ENCODE data around the gene MRPS12.
A peak's percentile ranks its signal among the peaks of the same experiment; 100 is the strongest.
"Not testable (repeated sequence)": the region's sequence is repeated elsewhere in the genome, so short reads cannot be mapped to it uniquely, and the experiment has no call there.

MRPS12 gene

GRCh38 chr19:38912600-38913514 lies 17.9 kb upstream of the MRPS12 start:
- peak; percentile 13 for DNase-seq

DNA sequence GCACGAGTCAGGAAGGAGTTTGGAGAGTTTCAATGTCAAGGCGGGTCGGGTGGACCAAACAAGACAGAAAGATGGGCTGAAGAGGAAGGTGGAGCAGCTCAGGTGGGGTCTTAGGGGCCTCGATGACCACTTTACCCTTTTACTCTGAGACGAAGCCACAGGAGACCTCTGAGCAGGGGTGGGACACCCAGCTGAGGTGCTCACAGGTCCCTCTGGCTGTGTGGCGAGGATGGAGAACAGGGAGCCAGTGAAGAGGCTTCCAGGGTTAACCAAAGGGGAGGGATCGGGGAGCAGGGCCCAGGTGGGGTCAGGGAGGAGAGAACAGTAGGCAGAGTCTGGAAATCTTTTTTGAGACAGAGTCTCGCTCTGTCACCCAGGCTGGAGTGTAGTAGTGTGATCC lies 16.8 kb upstream of the MRPS12 start:
- no peak for DNase-seq

DNA sequence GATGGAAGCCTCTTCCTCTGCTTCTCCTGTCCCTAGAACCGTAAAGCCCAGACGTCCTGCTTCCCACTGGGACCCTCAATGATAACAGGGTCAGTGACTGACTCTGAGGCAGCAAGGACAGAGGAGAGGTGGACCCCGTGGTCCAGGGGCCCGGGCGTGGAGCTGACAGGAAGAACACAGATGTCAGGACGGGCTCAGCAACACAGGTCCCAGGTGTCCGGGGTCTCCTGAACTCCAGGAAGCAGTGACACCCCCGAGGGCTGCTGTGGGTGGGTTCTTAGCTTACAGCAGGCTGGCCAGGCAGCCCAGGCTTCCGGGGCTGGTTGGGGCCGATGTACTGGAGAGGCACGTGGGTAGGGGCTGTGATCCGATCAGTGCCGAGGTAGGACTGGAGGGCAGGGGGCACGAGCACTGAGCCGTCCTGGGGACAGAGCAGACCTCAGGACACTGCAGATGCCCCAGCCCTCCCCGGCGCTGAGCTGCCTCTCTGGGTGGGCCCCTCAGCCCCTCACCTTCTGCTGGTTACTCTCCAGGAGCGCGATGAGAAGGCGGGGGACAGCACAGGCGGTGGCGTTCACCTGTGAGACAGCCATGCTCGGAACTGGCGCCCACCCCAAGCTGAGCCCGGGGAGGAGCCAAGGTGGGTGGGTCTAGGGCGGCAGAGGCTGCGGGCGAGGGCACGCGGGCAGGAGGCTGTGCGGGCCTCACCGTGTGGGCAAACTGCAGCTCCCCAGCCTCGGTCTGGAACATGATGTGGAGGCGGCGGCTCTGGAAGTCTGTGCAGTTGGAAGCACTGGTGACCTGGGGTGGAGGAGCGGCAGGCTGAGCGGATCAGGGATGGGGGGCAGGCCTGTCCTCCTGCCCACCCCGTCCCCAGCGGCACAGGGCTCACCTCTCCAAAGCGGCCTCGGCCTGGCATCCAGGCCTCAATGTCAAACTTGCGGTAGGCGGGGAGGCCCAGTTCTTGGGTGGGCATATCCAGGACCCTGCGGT lies 15.1 kb upstream of the MRPS12 start:
- DNase-seq = no peak

DNA sequence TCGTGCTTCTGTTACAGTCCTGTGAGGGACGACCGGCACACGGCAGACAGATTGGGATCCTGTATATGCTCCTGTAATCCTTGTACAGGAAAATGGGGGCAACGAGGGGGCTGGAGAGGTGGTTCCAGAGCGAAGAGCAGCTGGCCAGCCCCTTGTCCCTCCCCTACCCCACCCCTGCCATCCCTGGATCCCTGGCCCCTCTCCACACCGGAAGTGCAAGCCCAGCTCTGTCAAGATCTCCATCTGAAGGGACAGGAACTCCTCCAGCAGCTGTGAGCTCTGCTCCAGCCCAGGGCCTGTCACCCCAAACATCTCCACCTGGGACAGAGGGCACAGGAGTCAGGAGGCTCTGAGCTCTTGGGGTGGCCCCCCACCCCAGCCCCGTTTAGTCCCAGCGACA lies 13.2 kb upstream of the MRPS12 start:
- DNase-seq = no peak

DNA sequence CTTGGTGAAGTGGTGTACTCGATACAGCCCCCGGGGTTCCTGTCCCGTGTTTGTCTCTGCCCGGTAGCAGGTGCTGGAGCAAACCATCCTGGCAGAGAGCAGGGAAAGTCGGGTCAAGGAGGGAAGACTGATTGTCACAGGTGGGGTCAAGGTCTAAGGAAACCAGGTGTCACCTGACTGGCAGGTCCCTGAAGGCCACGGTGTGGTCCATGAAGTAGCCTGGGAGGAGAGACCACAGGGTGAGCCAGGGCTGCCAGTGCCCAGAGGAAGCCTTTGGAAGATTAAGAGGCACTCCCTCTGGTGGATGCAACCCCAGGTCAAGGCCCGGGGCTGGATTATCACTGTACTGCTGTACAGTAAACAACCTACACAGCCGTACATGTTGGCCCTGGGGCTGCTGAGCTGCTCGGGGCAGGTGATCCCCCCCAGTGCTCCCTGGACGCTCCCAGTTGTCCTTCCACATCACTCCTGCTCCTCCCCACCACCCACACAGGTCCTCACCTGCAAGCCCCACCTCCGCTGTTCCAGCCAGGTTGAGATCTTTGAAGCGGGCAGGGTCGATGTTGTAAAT lies 12.7 kb upstream of the MRPS12 start:
- DNase-seq = no peak

DNA sequence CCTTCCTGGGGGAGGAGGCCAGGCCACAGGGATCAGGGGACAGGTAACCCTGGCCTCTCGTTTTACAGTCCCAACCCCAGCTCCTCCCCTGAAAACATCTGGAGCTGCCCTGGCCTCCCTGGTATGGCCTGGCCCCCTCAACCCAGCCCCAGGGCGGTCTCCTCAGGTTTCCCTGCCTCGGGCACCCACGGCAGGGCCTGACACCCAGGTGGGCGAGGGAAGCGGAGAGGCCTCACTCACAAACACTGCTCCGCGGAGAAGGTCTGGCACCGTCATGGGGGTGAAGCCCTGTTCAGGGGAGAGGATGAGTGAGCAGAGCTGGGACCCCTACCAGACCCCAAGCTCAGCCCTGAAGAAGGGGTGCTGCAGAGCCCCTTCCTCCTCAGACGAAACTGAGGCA lies 12.2 kb upstream of the MRPS12 start:
- no peak for DNase-seq

DNA sequence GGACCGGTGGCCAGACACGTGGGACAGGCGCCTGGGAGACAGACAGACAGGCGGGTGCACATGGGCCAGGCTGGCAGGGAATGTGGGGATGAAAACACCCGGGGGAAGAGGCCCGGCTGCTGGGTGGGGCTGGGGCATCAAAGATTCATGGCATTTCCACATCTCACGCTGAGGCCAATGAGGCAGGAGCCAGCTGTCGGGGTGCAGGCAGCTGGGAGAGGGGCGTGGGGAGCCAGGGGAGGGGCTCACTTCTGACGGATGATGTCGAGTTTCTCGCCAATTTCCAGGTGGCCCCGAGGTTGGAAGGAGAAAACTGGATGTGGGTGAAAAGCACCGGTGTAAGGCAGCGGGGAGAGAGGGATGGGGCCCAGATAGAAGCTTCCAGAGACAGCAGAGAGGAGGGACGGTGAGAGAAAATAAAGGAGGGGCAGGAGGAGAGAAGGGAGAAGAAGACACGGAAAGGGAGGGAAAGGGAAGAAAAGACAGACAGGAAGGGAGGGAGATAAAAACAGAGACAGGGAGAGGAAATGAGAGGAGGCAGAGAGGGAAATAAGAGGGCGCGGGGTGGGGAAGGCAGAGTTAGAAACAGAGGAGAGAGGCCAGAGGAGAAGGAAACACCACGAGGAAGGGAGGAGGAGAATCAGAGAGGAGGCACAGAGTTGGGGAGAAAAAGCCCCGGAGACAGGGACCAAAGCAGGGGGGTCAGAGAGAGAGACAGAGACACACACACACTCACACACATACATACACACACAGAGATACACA lies 10.7 kb upstream of the MRPS12 start:
- no peak for DNase-seq

- no peak for DNase-seq
Observed at GRCh38 chr19:38920602-38921419, 9.9 kb upstream of the MRPS12 start.

DNA sequence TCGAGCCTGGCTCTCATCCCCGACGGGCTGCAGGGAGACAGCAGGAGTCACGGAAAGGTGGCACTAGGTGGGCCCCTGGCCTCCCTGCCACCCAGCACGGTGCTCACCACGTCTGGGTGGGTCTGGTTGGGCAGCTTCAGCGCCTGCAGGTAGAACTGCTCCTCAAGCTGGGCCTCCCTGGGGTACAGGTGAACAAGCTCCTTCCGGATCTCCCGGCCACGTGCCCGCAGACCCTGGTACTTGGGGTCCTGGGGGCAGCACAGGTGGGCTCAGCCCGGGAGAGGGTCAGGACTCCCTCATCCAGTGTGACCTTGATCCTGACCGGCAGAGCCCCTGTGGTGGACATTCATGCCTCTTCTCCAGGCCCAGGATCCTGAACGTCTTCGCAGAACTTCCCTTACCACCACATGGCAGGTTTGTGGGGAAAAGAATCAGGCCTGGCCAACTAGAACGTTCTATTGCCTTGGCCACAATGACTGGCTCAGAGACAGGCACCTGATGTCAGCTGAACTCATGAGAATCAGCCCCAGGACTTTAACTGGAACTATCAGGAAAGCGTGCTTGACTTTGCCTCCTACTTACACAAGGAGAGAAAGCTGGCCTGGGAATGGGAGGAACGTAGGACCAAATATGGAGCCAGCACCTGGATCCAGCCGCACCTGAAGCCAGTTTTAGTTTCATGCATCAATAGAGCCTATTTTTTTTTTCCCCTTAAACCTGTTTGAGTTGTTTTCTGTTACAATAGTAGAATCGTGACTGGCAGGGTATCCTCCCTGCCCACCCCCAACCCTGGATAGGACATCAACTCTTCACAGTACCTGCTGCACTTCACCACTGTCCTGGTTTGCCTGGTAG lies 9.1 kb upstream of the MRPS12 start:
- no peak for DNase-seq

- DNase-seq = no peak
Observed at GRCh38 chr19:38922482-38922881, 8.3 kb upstream of the MRPS12 start.

GRCh38 chr19:38924388-38924787 lies 6.4 kb upstream of the MRPS12 start:
- no peak for DNase-seq

GRCh38 chr19:38928391-38929001 lies 2.2 kb upstream of the MRPS12 start:
- DNase-seq = no peak

DNA sequence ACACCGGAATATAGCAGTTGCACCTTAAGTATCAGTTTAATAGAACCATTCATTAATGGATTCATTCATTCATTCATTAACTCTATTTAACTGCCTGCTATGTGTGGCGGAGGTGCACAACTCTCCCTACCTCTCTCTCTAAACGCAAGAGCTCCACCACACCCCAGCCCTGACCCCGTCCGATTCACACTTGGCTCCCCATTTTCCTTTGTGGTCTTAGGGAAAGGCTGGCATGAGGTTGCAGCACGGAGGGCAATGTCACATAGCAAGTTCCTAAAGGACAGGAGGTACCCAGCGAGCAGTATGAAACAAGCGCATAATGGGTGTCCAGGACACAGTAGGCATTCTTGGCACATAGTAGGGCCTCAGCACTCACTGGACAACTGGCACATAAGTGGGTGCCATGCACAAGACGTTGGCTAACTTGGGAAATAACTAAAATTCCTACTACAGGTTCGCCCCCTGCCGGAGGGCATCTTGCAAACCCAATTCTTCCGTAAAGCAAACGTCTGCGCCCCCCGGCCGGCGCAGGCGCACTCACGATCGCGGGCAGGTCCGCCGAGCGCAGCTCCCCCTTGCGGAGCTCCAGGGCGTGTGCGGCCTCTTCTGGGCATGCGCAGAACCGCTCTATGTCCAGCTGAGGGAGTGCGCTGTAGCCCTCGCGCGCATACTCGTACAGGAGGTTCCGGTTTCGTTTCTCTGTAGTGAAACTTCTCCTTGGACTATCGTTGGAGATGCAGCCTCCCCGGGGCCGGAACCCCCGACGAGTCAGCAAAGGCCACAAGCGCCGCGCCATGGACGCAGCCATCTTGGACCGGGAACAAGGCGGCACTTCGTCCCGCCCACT lies 592 bp upstream of the MRPS12 start, which contains the start of gene SARS2:
Gene SARS2, minus strand, starts transcription at position 835 of the 847 bp plus-strand sequence. Its CDS starts 27 bp downstream, at position 808.
- peak; percentile 94 for DNase-seq

DNA sequence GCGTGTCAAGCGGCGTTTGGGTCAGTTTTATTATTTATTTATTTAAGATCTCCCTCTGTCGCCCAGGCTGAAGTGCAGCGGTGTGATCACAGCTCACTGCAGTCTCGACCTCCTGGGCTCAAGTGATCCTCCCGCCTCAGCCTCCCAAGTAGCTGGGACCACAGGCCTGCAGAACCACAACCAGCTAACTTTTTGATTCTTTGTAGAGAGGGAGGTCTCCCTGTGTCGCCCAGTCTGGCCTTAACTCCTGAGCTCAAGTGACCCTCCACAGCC lies 713 bp downstream of the MRPS12 start:
- DNase-seq = no peak

DNA sequence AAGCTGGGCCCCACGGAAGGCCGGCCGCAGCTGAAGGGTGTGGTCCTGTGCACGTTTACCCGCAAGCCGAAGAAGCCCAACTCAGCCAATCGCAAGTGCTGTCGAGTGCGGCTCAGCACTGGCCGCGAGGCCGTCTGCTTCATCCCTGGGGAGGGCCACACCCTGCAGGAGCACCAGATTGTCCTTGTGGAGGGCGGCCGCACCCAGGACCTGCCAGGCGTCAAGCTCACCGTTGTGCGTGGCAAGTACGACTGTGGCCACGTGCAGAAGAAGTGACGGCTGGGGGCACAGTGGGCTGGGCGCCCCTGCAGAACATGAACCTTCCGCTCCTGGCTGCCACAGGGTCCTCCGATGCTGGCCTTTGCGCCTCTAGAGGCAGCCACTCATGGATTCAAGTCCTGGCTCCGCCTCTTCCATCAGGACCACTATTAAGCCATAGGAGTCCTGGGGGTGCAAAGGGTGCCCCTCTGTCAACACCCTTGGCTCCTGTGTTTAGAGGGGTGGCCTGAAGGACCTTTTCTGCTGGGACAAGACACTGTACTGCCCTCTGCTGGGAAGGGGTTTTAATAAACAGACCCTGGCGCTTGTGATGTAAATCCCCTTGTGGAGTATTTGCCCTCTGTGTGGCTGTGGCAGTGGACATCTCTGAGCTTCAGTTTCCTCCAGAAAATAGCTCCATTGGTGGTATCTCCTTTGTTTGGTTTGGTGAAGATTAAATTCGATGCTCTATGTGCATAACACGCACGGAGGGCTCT lies 1.9 kb downstream of the MRPS12 start:
- peak; percentile 25 for DNase-seq

GRCh38 chr19:38933544-38933943 lies 2.8 kb downstream of the MRPS12 start:
- DNase-seq = no peak

GRCh38 chr19:38939957-38940356 lies 9.2 kb downstream of the MRPS12 start:
- no peak for DNase-seq

DNA sequence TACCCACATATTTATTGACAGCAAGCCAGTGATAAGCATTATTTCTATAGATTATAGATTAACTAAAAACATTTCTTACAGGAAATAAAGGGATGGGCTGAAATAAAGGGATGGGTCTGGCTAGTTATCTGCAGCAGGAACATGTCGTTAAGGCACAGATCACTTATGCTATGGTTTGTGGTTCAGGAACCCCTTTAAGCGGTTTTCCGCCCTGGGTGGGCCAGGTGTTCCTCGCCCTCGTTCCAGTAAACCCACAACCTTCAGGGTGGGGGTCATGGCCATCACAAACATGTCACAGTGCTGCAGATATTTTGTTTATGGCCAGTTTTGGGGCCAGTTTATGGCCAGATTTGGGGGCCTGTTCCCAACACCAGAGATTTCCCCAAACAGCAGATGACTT lies 10.7 kb downstream of the MRPS12 start:
- not testable (repeated sequence) for DNase-seq

DNA sequence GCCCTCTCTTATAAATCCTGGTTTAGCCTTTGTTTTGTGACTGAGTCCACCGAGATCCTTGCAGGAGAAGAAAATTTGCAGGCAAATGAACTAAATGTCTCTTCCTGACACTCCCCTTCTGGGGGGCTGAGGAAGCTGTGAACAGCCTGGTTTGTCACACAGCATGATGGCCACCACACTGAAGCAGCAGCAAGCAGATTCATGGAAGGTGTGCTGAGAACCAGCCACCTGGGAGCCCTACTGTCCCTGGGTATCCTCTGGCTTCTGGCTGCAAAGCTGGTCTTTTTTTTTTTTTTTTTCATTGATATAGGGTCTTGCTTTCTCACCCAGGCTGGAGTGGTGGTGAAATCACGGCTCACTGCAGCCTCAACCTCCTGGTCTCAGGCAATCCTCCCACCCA lies 11.2 kb downstream of the MRPS12 start:
- no peak for DNase-seq
